Measurements from ENCODE around the gene ERVMER34-1. TPM values are rescaled to one million over a fixed set of nuclear protein-coding genes. Genes with fewer than 3 reads are reported as not detected.

The ERVMER34-1 gene
- total RNA-seq, 1 donor from 2014 or later = 1.4 TPM

- Mint-ChIP-seq H3K4me1 (ENCODE audit: low read depth) (peaks cover 41% of the 10 kb centered on the region), H3K9me3 (ENCODE audit: low read depth) (no peaks in the 10 kb centered on the region), H3K27ac (ENCODE audit: unreplicated experiment) (peak overlapping the region; percentile 63), H3K27me3 (ENCODE audit: low read depth) (no peaks in the 10 kb centered on the region), H3K4me3 (ENCODE audit: unreplicated experiment) (no peak overlapping the region), H3K36me3 (ENCODE audit: low read depth) (peaks cover 4% of the 10 kb centered on the region)
- TF ChIP-seq, protein P1, sequence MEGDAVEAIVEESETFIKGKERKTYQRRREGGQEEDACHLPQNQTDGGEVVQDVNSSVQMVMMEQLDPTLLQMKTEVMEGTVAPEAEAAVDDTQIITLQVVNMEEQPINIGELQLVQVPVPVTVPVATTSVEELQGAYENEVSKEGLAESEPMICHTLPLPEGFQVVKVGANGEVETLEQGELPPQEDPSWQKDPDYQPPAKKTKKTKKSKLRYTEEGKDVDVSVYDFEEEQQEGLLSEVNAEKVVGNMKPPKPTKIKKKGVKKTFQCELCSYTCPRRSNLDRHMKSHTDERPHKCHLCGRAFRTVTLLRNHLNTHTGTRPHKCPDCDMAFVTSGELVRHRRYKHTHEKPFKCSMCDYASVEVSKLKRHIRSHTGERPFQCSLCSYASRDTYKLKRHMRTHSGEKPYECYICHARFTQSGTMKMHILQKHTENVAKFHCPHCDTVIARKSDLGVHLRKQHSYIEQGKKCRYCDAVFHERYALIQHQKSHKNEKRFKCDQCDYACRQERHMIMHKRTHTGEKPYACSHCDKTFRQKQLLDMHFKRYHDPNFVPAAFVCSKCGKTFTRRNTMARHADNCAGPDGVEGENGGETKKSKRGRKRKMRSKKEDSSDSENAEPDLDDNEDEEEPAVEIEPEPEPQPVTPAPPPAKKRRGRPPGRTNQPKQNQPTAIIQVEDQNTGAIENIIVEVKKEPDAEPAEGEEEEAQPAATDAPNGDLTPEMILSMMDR (IDR thresholded peaks at IDR 0.05) = no peak
- no peak for DNase-seq (ENCODE audit: low spot score)
Measured at GRCh38 chr4:52714597-52715254, 36.5 kb downstream of the ERVMER34-1 start.

DNA sequence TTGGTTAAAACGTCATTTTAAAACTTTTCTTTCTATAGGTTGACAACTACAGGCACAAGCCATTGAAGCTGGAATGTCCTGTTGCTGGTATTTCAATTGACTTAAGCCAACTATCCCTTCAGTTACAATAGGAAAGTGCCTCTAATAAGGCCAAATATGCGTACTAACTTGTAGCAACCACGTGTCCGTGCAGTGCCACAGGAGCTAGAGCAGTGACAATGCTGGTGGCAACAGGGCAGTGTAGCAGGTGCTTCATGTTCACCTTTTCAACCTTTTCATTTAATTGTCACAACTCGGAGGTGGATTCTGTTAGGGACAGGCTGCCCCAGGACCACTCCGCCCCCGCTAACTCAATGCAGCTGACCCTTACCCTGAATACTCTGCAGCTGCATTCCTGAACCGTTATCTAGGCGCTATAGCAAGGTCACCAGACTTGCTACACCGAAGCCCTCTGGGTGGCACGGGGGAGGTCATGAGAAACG is 37.7 kb downstream of the ERVMER34-1 start:
- Mint-ChIP-seq H3K4me3 (ENCODE audit: unreplicated experiment) (peak overlapping the region; percentile 87), H3K27me3 (ENCODE audit: low read depth) (no peaks in the 10 kb centered on the region), H3K27ac (ENCODE audit: unreplicated experiment) (peak overlapping the region; percentile 22), H3K9me3 (ENCODE audit: low read depth) (no peaks in the 10 kb centered on the region), H3K36me3 (ENCODE audit: low read depth) (peaks cover 4% of the 10 kb centered on the region), H3K4me1 (ENCODE audit: low read depth) (peaks cover 41% of the 10 kb centered on the region)
- TF ChIP-seq, protein P1 (IDR thresholded peaks at IDR 0.05) = no peak
- DNase-seq (ENCODE audit: low spot score) = no peak

DNA sequence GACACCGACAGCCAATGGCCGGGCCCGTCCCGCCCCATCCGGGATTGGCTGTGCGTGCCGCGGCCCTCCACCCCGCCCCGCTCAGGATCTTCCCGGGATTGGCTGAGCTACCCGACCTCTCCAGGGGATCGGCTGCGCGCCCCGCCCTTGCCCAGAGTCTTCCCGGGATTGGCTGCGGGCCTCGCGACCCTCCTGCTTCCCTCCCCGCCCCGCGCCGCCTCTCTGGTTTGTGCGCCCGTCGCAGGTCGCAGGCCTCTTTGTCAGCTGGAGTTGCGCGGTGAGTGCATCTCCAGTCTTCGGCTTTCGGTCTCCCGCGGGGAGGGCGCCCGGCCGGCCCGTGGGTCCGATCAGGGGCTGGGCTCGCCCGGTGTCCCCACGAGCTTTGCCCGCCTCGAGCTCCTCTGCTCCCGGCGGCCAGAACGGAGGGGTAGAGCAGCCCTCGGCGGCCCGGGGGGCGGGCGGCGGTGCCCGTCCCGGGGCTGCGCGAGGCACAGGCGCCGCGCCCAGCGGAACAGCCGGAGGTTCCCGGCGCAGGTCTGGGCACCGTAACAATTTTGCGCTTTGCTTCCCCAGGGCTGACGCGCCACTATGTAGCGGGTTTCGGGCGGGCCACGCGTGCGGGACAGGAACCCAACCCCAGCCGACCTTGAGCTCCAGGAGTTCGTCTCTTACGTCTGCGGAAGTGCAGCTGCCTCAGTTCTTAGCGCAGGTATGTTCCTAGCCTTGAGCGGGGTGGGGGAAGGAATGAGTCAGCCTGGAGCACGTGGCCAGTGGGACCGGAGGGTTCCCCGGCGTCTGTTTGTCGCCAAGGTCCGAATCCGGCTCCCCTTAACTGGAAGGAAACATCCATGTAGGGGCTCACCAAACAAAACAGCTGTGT is 38.7 kb downstream of the ERVMER34-1 start:
- H3K36me3 Mint-ChIP-seq (ENCODE audit: low read depth) = peaks cover 4% of the 10 kb centered on the region
- TF ChIP-seq, protein P1 (IDR thresholded peaks at IDR 0.05) = no peak
- H3K27ac Mint-ChIP-seq (ENCODE audit: unreplicated experiment) = peak overlapping the region; percentile 79
- DNase-seq (ENCODE audit: low spot score) = peak; percentile 99
- peak overlapping the region; percentile 87 for H3K4me3 Mint-ChIP-seq (ENCODE audit: unreplicated experiment)
- no peaks in the 10 kb centered on the region for H3K9me3 Mint-ChIP-seq (ENCODE audit: low read depth)
- H3K27me3 Mint-ChIP-seq (ENCODE audit: low read depth) = no peaks in the 10 kb centered on the region
- peaks cover 35% of the 10 kb centered on the region for H3K4me1 Mint-ChIP-seq (ENCODE audit: low read depth)

DNA sequence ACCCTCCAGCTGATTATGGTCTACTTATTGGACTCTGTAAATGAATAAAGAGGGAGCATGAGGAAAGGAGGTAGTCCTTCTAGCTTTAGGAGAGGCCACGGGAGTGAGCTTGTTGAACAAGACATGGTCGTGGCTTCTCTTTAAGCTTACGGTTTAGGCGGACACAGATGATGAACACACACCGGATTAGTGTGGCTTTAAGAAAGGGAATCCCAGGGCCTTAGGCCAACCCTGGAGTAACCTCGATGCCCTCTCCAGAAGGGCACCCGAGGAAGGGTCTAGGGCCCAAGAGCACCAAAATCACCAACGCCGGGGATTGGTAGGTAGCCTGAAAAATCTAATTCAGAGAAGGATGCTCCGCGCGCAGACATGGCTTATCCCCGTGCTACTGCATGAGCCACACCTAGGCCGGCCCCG is 39.4 kb downstream of the ERVMER34-1 start:
- Mint-ChIP-seq H3K27ac (ENCODE audit: unreplicated experiment) (peak overlapping the region; percentile 47), H3K4me1 (ENCODE audit: low read depth) (peaks cover 34% of the 10 kb centered on the region), H3K36me3 (ENCODE audit: low read depth) (peaks cover 4% of the 10 kb centered on the region), H3K27me3 (ENCODE audit: low read depth) (no peaks in the 10 kb centered on the region), H3K4me3 (ENCODE audit: unreplicated experiment) (peak overlapping the region; percentile 87), H3K9me3 (ENCODE audit: low read depth) (no peaks in the 10 kb centered on the region)
- no peak for DNase-seq (ENCODE audit: low spot score)
- TF ChIP-seq, protein P1 (IDR thresholded peaks at IDR 0.05) = no peak

- Mint-ChIP-seq H3K27me3 (ENCODE audit: low read depth) (no peaks in the 10 kb centered on the region), H3K9me3 (ENCODE audit: low read depth) (no peaks in the 10 kb centered on the region), H3K36me3 (ENCODE audit: low read depth) (peaks cover 4% of the 10 kb centered on the region), H3K4me1 (ENCODE audit: low read depth) (peaks cover 34% of the 10 kb centered on the region), H3K27ac (ENCODE audit: unreplicated experiment) (no peak overlapping the region), H3K4me3 (ENCODE audit: unreplicated experiment) (no peak overlapping the region)
- TF ChIP-seq, protein P1 (IDR thresholded peaks at IDR 0.05) = no peak
- no peak for DNase-seq (ENCODE audit: low spot score)
Measured at GRCh38 chr4:52711272-52711671, 40.0 kb downstream of the ERVMER34-1 start.

All from chondrocyte (in vitro differentiated cells).